Midbrain (tissue), 1 donor: ENCODE data around the gene MFSD12.
"Not testable (repeated sequence)": the region's sequence is repeated elsewhere in the genome, so short reads cannot be mapped to it uniquely, and the experiment has no call there.

Experiments used
- DNase-seq: peaks from one replicate; lab custom pipeline; 2025; lab: John Stamatoyannopoulos, UW

Gene MFSD12

DNA sequence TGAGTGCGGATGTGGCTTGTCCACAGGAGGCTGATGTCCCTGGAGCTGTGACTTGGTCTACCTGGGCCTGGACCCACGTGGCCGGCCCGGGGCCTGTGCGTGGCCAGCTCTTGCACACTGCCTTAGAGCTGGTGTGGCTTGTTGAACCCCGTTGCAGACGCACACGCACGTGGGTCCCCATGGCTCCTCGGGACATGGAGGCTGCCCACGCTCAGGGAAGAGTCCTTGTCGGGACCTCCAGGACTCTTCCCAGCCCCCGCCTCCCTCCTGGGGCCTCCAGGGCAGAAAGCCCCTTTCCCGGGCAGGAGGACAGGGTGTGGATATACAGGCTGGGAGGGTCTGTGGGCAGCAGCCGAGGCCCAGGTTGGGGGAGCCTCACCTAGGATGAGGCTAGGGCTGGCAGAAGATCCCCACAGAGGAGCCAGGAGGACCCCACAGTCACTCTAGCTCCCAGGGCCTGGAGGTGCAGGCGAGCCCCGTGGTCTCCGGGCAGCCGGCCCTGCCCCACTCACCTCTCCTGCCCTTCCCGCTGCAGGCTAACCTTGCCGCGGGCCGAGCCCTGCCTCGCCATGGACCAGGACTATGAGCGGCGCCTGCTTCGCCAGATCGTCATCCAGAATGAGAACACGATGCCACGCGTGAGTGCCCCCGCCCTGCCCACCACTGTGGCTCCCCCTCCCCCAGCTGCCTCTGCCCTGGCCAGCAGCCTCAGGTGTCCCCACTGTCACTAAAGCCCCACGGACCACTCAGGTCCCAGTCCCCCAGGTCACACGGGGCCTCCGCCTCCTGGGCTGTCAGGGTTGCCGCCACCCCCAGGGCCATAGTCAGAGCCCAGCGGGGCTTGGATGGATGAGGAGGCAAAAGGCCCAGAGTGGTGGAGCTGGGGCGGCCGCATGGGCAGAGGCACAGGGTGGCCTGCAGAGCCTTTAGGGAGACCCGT lies 34.7 kb downstream of the MFSD12 start:
- DNase-seq: no peak

DNA sequence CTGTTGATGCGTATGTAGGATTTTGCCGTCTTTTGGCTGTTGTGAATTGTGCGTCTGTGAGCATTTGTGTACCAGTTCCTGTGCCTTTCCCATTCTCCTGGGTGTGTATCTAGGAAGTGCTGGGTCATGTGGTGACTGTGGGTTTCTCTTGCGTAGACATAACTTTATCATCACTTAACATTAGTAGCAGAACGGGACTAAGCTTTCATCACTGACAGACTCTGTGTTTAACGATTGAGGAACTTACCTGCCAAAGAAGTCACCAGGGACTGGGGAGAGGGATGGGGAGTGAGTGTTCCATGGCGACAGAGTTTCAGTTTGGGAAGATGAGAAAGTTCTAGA lies 36.3 kb downstream of the MFSD12 start:
- DNase-seq: no peak

DNA sequence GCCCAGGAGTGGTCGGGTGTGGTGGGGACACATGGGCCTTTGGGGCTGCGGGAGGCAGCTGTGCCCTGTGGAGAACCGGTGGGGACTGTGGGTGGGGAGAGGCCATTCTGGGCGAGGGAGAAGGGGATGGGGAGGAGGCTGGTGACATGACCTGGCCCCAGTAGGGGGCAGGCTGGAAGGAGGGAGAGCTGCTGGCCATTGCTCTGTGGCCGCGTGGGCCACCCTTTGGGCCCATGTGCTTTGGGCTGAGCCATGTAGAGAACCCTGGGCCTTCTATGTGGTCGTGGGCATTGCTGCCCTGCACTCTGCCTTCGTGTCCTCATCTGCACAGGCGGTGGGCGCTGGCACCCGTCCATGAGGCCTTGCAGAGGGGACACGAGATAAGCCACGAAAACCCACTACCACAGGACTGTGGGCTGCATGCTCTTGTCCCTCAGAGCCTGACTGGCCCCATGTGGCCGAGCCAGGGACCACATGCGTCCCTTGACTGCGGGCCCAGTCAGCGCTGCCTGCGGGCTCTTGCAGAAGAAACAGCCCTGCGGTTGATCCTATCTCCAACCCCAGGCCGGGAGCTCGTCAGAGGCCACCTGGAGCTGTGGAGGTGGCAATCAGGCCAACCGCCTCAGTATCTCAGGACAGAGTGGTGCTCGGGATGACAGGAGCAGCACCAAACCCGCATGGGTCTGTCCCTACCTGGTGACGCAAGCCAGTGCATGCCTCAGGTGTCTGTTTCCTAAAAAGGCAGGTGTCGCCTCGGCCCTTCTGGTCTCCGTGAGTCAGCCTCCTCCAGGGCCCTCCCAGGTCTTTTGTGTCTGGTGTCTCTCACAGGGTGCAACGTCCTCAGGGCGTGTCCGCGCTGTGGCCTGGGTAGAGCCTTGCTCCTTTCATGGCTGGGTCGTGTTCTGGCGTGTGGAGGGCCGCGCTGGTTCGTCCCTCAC lies 37.0 kb downstream of the MFSD12 start:
- no peak for DNase-seq

DNA sequence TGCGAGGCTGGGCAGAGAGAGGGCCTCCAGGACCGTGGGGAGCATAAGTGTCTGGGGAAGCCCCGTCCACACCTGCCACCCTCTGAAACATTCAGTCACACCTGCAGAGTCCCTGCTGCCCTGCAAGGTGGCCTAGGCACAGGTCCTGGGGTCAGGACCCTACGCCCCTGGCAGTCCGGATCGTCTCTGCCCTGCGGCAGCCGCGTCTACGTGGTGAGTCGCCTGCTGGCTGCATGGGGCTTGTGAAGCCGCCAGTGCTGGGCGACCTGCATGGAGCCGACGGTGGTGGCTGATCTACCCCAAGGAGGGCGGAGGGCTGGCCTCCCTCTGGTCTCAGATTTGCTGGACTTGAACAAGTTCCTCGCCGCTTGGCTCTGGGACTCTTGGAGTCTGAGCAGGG lies 38.3 kb downstream of the MFSD12 start:
- no peak for DNase-seq

DNA sequence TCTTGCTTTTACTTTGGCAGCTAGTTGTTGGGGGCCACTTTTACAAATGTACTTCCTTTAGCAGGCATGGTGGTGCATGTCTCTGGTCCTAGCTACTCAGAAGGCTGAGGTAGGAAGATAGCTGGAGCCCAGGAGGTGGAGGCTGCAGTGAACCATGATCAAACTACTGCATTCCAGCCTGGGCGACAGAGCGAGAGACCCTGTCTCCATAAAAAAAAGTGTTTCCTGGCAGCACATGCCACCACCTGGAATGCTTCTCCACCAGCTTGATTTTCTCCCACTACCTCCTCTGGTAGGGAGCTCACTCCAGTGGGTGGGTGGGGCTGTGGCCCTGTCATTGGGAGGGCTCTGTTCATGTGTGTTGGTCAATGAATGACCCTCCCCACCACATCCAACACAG lies 38.7 kb downstream of the MFSD12 start:
- no peak for DNase-seq

DNA sequence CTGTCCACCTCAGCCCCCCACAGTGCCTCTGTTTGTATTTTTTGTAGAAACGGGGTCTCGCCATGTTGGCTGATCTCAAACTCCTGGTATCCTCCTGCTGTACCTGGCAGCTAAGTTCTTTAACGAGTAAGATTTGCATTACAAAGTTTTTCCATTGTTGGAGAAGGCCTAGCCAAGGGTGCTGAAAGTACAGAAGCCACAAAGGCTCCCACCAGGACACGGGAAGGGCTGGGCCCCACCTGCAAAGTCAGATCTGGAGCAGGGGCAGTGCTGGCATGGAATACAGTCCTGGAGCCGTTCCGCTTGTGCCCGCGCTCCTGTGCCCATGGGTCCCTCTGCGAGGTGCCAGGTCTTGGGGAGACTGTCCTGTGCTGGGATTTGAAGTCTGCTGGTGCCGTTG lies 39.1 kb downstream of the MFSD12 start:
- no peak for DNase-seq

DNA sequence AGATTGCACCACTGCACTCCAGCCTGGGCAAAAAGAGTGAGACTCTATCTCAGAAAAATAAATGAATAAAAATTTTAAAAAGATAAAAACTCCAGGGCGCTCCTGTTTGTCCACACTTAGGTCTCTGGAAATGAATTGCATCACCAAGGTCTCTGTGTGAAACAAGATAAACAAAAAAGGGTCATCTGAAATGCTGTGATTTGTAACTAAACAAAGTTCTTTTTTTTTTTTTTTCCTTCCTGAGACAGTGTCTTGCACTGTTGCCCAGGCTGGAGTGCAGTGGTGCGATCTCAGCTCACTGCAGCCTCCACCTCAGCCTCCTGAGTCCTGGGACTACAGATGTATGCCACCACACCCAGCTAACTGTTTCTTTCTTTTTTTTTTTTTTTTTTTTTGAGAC lies 39.7 kb downstream of the MFSD12 start:
- no peak for DNase-seq

DNA sequence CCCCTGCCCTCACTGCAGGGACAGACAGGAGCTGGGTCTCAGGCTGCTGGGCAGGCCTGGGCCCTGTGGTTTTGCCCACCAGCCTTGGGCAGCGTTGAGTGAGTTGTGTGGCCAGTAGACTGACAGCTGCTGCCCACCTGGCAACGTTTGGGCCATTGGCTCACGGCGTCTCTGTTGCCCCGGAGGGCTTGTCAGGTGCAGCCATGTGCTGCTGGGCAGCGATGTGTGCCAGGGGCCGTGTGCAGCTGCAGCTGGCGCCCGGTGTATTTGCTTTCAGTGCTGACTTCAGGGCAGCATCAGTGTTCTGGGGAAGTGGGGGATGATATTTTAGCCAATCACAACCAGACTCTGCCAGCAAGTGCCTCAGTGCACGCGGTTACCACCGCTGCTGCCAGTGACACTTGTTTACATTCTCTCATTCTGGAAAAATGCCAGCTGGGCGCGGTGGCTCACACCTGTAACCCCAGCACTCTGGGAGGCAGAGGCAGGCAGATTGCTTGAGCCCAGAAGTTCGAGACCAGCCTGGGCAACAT lies 40.6 kb downstream of the MFSD12 start:
- DNase-seq: no peak

DNA sequence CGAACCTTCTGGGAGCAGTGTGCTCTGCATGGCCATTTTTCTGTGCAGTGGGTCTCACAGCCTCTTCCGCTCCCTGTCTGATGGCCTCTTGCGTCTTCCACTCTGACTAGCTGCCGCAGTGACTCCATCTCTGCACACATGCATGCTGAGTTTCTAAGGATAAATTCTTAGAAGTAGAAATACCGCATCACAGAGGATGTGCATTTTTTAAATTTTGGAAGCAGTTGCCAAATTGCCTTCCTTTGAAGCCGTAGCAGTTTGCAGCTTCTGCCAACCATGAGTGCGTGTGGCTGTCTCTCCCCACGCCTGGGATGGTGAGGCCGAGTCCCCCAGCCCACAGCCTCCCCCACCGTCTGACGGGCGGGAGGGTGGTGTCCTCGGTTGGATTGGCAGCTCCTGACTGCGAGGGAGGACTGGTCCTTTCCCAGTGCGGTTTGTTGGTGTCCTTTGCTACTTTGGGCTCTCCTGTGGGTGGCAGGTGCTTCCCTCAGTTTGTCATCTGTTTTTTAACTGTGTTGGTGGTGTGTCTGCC lies 41.4 kb downstream of the MFSD12 start:
- no peak for DNase-seq

DNA sequence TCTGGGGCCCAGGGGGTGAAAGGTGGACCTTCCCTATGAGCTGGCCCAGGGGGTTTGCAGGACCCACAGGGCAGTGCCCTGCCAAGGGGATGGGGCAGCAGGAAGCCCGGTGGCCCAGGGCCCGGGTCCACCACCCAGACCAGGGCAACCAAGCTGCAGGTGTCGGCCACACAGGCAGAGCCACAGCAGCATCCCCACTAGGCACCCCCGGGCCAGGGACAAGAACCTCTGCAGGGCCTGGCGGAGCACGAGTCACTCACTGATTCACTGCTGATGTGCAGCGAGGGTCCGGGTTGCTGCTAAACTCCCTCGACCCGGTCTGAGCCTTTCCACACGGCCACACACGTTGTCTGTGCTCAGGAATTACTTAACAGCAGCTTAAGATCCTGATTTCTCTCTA lies 42.5 kb downstream of the MFSD12 start:
- no peak for DNase-seq

DNA sequence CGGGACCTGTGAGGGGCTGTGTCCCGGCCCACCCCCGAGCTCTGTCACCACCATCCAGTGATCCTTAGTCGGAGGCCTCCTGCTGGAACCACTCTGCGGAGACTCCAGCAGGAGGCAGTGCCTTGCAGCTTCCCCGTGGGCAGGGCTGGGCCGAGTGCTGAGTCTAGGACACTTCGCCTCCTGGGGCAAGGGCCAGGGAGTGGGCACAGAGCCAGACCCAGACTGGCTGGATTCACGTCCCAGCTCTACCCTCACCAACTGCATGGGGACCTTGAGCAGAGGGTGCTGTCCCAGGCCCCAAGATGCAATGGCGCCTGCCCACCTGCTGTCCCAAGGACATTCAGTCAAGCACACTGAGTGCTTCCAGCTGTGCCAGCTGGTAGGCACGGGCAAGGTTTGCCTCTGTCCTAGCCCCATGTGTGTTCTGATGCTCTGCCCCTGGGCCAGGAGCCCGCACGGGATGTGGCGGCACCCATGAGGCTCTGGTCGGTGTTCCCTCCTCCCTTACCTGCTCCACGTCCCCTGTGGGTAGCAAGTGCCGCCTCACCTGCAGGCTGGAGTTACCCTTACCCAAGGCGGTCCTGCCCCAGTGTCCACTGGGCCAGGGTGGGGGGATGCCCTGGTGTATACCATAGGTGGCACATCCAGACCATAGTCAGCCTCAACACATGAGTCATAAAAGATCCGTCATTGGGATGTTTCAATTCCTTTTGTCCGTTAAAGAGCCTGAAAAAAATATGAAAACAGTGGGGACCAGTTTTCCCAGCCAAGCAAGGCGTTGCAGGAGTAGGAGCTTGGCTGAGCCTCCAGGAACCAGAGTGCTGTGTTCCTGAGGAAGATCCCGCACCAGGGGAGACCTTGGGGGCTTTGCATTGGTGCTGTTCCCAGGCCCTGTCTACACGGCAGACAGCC lies 43.9 kb downstream of the MFSD12 start:
- DNase-seq: no peak

DNA sequence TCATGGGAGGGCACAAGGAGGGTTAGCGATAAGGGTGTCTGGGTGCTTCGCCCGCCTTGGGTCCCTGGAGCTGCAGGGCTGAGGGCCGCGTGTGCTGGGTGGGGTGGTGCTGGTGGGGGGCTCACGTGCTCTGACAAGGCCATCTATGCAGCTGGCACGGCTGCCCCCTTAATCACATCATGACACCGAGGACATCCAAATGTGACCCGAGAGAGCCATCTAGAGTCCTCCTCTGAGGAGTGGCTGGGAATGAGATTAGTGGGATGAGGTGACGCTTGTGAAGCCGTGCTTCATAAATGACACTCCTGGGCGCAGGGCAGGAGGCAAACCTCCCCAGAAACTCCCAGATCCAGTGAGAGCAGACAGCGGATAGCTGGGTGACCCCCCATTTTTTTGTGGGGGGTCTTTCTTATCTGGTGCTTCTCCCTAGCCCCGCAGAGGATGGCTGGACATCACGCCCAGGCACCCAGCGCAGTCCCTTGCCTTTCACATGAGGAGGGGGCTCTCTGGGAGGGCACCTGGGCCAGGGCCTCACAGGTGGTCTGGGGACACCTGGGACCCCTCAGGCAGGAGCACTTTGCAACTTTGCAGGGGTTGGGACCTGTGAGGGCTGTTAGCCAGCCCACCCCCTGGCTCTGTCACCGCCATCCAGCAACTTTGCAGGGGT lies 44.7 kb downstream of the MFSD12 start:
- DNase-seq: peak; percentile 55

DNA sequence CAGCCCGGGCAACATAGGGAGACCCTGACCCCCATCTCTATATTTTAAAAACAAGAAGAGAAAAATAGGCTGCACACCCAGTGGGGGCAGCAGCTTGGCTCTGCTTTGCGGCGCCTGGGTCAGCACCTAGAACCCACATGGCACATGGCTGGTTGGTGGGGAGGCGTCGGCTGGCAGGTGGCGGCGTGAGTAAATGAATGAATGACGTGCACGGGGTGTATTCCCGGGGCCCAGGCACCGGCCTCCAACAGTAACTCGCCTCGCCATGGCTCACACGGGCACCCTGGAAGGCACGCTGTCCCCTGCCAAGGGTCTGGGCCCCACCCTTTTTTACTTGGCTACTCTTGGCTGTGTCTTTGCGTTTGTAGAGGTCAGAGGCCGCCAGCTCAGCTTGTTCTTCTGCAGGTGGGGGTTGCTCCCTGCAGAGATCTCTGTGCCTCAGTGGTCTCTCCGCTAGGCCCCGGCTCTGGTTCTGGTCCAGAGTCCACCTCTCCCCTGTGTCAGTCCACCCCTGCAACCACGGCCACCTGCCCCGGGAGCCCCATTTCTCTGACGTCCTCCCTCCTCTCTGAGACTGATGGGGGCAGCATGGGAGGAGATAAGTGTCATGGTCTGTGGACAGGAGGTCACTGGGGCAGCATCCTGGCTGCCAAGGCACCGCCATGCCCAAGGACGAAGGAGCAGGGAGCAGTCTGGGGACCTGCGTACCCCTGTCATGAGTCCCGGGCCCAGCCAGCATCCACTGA lies 45.7 kb downstream of the MFSD12 start:
- no peak for DNase-seq

DNA sequence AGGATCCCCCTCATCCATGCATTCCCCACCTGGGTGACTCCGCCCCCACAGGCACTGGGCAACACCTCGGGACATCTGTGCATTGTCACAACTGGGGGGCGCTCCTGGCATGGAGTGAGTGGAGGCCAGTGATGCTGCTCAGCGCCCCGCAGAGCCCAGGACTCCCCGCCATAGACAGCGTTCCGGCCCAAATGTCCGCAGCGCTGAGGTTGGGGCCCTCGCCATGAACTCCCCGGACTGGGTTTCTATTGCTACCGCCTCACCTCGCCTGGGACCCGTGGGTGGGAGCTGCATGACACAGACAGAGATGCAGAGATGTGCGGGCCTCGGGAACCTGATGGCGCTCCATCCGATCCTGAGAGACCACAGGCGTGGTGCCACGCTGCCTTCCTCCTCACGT lies 46.7 kb downstream of the MFSD12 start:
- no peak for DNase-seq

DNA sequence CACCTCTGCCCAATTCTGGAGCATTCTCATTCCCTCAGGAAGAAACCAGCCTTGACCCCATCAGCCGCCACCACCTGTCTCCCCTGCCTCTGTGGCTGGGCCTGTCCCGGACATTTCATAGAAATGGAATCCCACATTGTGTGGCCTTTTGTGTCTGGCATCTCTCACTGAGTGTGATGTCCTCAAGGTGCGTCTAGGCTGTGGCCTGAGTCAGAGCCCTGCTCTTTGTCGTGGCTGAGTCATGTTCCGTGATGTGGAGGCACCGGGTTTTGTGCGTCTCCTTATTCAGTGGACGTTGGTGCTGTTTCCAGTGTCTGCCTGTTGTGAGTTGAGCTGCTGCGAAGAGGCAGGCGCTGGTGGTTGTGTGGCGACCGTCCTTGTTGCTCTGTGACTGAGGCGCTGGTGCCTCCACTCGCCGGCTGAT lies 47.8 kb downstream of the MFSD12 start:
- DNase-seq: no peak

DNA sequence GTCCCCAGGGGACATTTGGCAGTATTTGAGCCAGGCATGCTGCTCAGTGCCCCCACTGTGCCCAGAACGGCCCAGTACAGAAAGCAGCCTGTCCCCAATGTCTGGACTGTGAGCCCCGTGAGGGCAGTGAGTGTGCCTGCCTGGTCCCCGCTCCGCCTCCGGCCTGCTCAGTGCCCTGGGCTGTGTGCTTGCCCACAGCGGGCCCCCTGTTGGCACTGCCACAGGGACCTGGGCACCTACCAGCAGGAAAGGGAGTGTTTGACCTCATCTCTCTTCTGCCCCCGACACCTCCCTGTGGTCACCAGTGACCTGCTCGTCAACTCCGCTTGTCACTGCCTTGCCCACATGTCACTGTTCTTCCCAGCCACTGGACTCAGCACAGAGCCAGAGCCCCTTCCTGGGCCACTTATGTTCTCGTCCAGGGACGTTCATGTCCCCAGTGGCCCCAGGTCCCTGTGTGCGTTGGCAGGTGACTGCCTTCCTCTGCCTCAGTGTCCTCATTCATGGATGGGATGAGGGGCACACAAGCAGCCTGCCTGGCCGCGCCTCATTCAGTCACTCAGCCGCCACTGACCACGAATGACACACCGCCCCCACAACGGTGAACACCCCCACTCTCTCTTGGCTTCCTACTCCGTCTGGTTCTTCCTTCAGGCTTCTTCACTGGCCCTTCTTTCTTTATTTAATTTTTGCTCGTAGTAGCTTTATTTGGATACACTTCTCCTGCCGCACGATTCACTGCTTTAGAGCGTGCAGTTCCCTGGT lies 48.4 kb downstream of the MFSD12 start:
- DNase-seq: no peak

DNA sequence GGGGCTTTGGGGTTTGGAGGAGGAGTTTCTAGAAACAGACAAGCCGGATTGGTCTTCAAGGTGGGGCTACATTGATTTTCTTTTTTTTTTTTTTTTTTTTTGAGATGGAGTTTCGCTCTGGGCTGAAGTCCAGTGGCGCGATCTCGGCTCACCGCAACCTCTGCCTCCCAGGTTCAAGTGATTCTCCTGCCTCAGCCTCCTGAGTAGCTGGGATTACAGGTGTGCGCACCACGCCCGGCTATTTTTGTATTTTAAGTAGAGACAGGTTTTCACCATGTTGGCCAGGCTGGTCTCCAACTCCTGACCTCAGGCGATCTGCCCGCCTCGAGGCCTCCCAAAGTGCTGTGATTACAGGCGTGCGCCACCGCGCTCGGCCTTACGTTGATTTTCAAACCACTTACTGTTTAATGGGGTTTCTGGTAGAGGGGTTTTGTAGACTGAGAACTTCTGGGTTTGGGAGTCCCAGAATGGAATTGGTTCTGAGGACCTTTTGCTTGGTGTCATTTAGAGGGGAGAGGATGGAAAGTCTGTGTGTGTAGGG lies 49.2 kb downstream of the MFSD12 start:
- DNase-seq: not testable (repeated sequence)

DNA sequence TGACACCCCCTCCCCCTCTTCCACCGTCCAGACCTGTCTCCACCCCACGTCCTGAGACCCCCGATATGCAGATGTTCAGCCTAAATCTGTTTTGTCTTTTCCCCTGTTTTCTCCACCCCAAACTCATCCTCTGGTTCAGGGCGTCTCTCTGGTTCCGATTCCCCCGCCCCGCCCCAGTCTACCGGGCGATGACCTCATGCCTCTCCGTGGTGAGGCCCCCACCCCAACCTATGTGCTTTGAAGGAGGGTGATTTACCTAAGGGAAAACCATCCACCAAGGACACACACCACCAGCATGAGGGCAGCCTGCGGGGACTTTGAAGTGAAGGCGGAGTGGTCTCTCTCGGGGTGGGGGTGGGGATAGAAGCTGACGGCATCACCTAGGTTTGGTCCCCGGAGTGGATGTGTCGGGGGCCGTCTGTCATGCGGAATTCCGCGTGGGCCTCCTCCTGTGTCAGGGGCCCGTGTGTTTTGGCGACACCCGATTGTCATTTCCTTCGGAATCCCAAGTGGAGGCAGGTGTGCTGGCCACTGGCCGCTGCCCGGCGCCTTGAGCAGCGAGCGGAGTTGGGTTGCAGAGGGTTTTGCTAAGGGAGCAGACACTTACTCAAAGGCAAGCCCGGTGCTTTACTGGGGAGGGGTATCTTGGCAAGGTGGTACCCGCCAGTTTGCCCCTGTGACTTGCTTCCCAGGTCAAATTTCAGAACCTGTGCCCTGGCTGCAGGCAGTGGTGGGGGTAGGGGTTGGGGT lies 49.8 kb downstream of the MFSD12 start:
- no peak for DNase-seq
